ENCODE results near the gene DACH1.

GRCh38 chr13:71902676-71903075 lies 35.7 kb upstream of the DACH1 start:
- TF ChIP-seq EP300 (IDR thresholded peaks at IDR 0.05; ENCODE audit: borderline replicate concordance in 1 of 2, low read depth in 2 of 2, low read length in 2 of 2) (no peak), ASH2L (IDR thresholded peaks at IDR 0.05; ENCODE audit: low read length) (no peak), POLR2AphosphoS5 (IDR thresholded peaks at IDR 0.05; ENCODE audit: low read depth, low read length) (no peak), YY1 (IDR thresholded peaks at IDR 0.05; ENCODE audit: low read depth, low read length) (no peak), PHF8 (conservative IDR thresholded peaks at IDR 0.05; ENCODE audit: low read depth, low read length) (no peak), POLR2A (IDR thresholded peaks at IDR 0.05; ENCODE audit: control extremely low read depth in 1 of 2, low read depth in 2 of 2, low read length in 2 of 2) (no peak), RFX5 (IDR thresholded peaks at IDR 0.05; ENCODE audit: borderline replicate concordance, low read depth, low read length) (no peak), ZNF274 (IDR thresholded peaks at IDR 0.05; ENCODE audit: borderline replicate concordance, extremely low read depth, low read length) (no peak), GABPA (IDR thresholded peaks at IDR 0.05; ENCODE audit: borderline replicate concordance, insufficient read depth, low read length) (no peak)
- TF ChIP-seq, protein P1, sequence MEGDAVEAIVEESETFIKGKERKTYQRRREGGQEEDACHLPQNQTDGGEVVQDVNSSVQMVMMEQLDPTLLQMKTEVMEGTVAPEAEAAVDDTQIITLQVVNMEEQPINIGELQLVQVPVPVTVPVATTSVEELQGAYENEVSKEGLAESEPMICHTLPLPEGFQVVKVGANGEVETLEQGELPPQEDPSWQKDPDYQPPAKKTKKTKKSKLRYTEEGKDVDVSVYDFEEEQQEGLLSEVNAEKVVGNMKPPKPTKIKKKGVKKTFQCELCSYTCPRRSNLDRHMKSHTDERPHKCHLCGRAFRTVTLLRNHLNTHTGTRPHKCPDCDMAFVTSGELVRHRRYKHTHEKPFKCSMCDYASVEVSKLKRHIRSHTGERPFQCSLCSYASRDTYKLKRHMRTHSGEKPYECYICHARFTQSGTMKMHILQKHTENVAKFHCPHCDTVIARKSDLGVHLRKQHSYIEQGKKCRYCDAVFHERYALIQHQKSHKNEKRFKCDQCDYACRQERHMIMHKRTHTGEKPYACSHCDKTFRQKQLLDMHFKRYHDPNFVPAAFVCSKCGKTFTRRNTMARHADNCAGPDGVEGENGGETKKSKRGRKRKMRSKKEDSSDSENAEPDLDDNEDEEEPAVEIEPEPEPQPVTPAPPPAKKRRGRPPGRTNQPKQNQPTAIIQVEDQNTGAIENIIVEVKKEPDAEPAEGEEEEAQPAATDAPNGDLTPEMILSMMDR (IDR thresholded peaks at IDR 0.05; ENCODE audit: control extremely low read depth in 1 of 3, insufficient read depth in 1 of 3, low read depth in 1 of 3, low read length in 3 of 3) = no peak
- TF ChIP-seq, protein P2, sequence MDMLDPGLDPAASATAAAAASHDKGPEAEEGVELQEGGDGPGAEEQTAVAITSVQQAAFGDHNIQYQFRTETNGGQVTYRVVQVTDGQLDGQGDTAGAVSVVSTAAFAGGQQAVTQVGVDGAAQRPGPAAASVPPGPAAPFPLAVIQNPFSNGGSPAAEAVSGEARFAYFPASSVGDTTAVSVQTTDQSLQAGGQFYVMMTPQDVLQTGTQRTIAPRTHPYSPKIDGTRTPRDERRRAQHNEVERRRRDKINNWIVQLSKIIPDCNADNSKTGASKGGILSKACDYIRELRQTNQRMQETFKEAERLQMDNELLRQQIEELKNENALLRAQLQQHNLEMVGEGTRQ (IDR thresholded peaks at IDR 0.05; ENCODE audit: low read length) = no peak

All from H1 (cell line).